Measurements from ENCODE around the gene CUTC.
A peak's percentile ranks its signal among the peaks of the same experiment; 100 is the strongest.

The CUTC gene, protein sequence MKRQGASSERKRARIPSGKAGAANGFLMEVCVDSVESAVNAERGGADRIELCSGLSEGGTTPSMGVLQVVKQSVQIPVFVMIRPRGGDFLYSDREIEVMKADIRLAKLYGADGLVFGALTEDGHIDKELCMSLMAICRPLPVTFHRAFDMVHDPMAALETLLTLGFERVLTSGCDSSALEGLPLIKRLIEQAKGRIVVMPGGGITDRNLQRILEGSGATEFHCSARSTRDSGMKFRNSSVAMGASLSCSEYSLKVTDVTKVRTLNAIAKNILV

GRCh38 chr10:99732033-99732842 lies at the start of gene CUTC, which contains the start of gene COX15:
TSS of gene CUTC (plus strand) at chr10:99732234. CDS start at chr10:99732349, 115 bp downstream.
TSS of gene COX15 (minus strand) at chr10:99732127. CDS start at chr10:99732049, 78 bp downstream.
- peak; percentile 97 for DNase-seq
- Histone ChIP-seq H3K9me3 (ENCODE audit: severe bottlenecking) (no peaks in the 10 kb centered on the region), H3K4me3 (ENCODE audit: low read depth, low read length) (peak within 1 kb of the TSS; percentile 92), H3K27me3 (ENCODE audit: insufficient read depth, low read depth, severe bottlenecking) (no peaks in the 10 kb centered on the region), H3K27ac (peak within 1 kb of the TSS; percentile 71), H3K36me3 (peaks cover 18% of the 10 kb centered on the region)
- TF ChIP-seq CTCF (IDR thresholded peaks at IDR 0.05; ENCODE audit: low read depth, low read length) = peak; percentile 52

DNA sequence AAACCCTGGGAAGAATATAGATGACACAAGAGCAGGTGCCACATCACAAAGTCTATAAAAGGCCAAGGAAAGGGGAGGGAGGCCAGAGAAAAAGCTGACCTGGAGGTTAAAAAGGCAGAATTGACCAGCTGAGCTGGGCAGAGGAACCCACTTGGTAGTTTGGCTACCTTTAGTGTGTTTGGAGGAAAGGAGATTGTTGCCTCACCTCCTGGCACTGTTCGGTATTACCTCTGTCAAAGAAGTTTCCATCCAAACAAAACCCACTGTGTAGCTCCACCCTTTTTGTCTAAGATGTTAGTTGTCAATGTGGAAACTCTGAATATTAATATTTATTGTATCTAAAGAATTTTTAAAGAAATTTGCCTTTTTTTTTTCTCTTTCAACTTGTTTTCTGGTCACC lies 49.3 kb upstream of the CUTC start:
- DNase-seq = no peak
- no peak overlapping the region for H3K27ac ChIP-seq

DNA sequence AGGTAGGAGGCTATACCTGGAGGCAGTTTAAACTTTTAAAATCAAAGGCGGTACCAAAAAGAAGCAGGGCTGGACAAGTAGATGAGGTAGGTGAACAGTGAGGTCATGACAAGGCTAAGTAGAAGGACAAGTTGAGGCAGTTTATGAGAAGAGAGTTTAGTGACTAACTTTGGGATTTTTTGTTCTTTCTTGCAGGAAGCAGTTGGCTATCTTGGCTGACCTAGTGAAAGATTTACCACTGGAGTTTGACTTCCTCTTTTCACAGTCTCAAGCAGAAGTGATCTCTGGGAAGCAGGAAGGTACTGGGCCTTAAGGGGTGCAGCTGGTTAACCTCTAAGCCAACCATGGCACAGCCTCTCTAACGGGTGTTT lies 46.5 kb upstream of the CUTC start:
- H3K4me3 ChIP-seq (ENCODE audit: low read depth, low read length) = no peak overlapping the region
- peaks cover 7% of the 10 kb centered on the region for H3K36me3 ChIP-seq
- no peak overlapping the region for H3K27ac ChIP-seq
- no peaks in the 10 kb centered on the region for H3K27me3 ChIP-seq (ENCODE audit: insufficient read depth, low read depth, severe bottlenecking)
- no peak for DNase-seq
- TF ChIP-seq CTCF (IDR thresholded peaks at IDR 0.05; ENCODE audit: low read depth, low read length) = no peak
- H3K9me3 ChIP-seq (ENCODE audit: severe bottlenecking) = no peaks in the 10 kb centered on the region

More for the DNA sequence above, 49.3 kb upstream of the CUTC start:
- Histone ChIP-seq H3K4me3 (ENCODE audit: low read depth, low read length) (no peak overlapping the region), H3K9me3 (ENCODE audit: severe bottlenecking) (no peaks in the 10 kb centered on the region), H3K27me3 (ENCODE audit: insufficient read depth, low read depth, severe bottlenecking) (no peaks in the 10 kb centered on the region), H3K36me3 (peaks cover 10% of the 10 kb centered on the region)
- TF ChIP-seq CTCF (IDR thresholded peaks at IDR 0.05; ENCODE audit: low read depth, low read length) = peak; percentile 18; the same call in 1 of the 2 replicates

DNA sequence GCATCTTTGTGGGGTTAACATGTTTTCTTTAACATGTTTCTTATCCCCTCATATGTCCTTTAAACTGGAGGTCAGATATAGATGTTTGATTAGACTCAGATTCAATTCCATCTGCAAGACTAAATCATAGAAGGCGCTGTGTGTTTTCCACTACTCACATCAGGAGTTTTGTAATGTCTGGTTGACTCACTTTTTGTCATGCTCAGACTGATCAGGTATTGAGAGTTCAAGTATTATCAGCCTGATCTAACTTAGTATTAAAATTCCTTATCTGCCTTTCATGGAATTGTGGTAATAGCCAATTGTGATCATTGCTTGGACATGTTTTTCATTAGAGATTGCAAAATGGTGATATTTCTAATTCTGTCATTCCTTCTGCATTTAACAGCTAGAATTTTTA lies 42.6 kb upstream of the CUTC start:
- Histone ChIP-seq H3K4me3 (ENCODE audit: low read depth, low read length) (no peak overlapping the region), H3K9me3 (ENCODE audit: severe bottlenecking) (no peaks in the 10 kb centered on the region), H3K36me3 (peaks cover 16% of the 10 kb centered on the region), H3K27me3 (ENCODE audit: insufficient read depth, low read depth, severe bottlenecking) (no peaks in the 10 kb centered on the region), H3K27ac (no peak overlapping the region)
- TF ChIP-seq CTCF (IDR thresholded peaks at IDR 0.05; ENCODE audit: low read depth, low read length) = no peak
- DNase-seq = no peak

GRCh38 chr10:99693933-99694583 lies 38.0 kb upstream of the CUTC start:
- DNase-seq = no peak
- Histone ChIP-seq H3K36me3 (peaks cover 44% of the 10 kb centered on the region), H3K4me3 (ENCODE audit: low read depth, low read length) (no peak overlapping the region), H3K27ac (no peak overlapping the region), H3K9me3 (ENCODE audit: severe bottlenecking) (no peaks in the 10 kb centered on the region), H3K27me3 (ENCODE audit: insufficient read depth, low read depth, severe bottlenecking) (no peaks in the 10 kb centered on the region)
- no peak for TF ChIP-seq CTCF (IDR thresholded peaks at IDR 0.05; ENCODE audit: low read depth, low read length)

Measured in WERI-Rb-1 (cell line).